GM23248 (cell line): ENCODE data around the gene PTPRN2.

ENCODE experiments used
- EZH2 ChIP-seq: fragments of 200-600 bp; sonication (generic); IDR thresholded peaks from 2 replicates; pipeline ENCODE4 v1.6.1; 2018; ENCODE audit warnings: antibody characterized with exemption, mild to moderate bottlenecking; ENCODE audit not compliant: insufficient read depth, poor library complexity, severe bottlenecking
- EZH2phosphoT487 ChIP-seq: fragments of 200-600 bp; sonication (generic); IDR thresholded peaks from 2 replicates; pipeline ENCODE4 v1.6.1; 2018; ENCODE audit warnings: antibody characterized with exemption, moderate library complexity, mild to moderate bottlenecking, low read depth; ENCODE audit not compliant: insufficient read depth

DNA sequence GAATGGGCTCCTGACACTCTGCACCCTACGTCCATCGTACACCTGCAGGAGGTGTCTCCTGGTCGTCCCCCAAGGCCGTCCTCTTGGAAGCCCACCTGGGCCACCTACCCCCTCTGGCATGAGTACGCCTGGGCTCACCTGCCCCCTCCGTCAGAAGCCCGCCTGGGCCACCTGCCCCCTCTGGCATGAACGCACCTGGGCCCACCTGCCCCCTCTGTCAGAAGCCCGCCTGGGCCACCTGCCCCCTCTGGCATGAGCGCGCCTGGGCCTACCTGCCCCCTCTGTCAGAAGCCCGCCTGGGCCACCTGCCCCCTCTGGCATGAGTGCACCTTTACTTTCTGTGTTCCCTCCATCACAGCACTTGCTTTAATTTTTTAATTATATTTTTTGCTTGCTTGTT, 401.2 kb downstream of the PTPRN2 start:
- no peak for TF ChIP-seq EZH2
- no peak for TF ChIP-seq EZH2phosphoT487
